Small intestine (tissue), 7 donors: ENCODE data around the gene MARK2. TPM values are rescaled to one million over a fixed set of nuclear protein-coding genes. Genes with fewer than 3 reads are reported as not detected.

Experiments
- DNase-seq, 2 donors: peaks; one replicate each; pipeline versions ENCODE4 v3.0.0 to v3.0.0-alpha.2; 2013
- FAIRE-seq: peaks from 2 replicates; lab custom pipeline; 2012; peaks lifted over from hg19 to GRCh38; lab: Jason Lieb, UNC
- H3K27ac ChIP-seq, 3 donors: one replicate each; pipeline ENCODE4 v1.5.1; 2013; ENCODE audit warnings: low read length in 2 of 3, mild to moderate bottlenecking in 2 of 3, control low read depth in 1 of 3, inconsistent platforms in 1 of 3, low read depth in 1 of 3, moderate library complexity in 1 of 3
- H3K27me3 ChIP-seq, 3 donors: one replicate each; pipeline ENCODE4 v1.6.1; 2013; ENCODE audit warnings: low read length in 3 of 3, inconsistent platforms in 1 of 3; ENCODE audit not compliant: control insufficient read depth in 3 of 3, insufficient read depth in 3 of 3
- H3K36me3 ChIP-seq, 3 donors: one replicate each; pipeline ENCODE4 v1.6.1; 2013; ENCODE audit warnings: low read length in 3 of 3, inconsistent platforms in 1 of 3, low read depth in 1 of 3, mild to moderate bottlenecking in 1 of 3, moderate library complexity in 1 of 3; ENCODE audit not compliant: control insufficient read depth in 3 of 3, insufficient read depth in 2 of 3
- H3K4me1 ChIP-seq, 3 donors: one replicate each; pipeline ENCODE4 v1.6.1; 2013; ENCODE audit warnings: low read length in 2 of 3, inconsistent platforms in 1 of 3, low read depth in 1 of 3, mild to moderate bottlenecking in 1 of 3, moderate library complexity in 1 of 3; ENCODE audit not compliant: control insufficient read depth in 3 of 3, insufficient read depth in 2 of 3
- H3K4me3 ChIP-seq, 3 donors: one replicate each; pipeline ENCODE4 v1.5.1; 2013; ENCODE audit warnings: low read length in 3 of 3, control low read depth in 1 of 3, inconsistent platforms in 1 of 3, low read depth in 1 of 3, mild to moderate bottlenecking in 1 of 3, moderate library complexity in 1 of 3
- H3K9me3 ChIP-seq, 2 donors: one replicate each; pipeline ENCODE4 v1.6.1; 2013; ENCODE audit warnings: low read depth in 1 of 2, low read length in 1 of 2; ENCODE audit not compliant: control insufficient read depth in 2 of 2, insufficient read depth in 1 of 2
- WGBS, 3 donors: extraction: QIAGEN DNeasy Blood & Tissue Kit; methylation state at CpG; one replicate each; pipeline ENCODE4 v1.1.7; 2013; 5-methylcytosine and 5-hydroxymethylcytosine counted together
- polyA plus RNA-seq, 4 donors: library from polyadenylated mRNA; stranded (reverse) in 3 of 4; unstranded in 1 of 4; fragments of 200-250 nt in 3 of 4; fragments of 120-200 nt in 1 of 4; gene quantifications; one replicate each; pipeline versions ENCODE4 v1.2.1 to v1.2.3, GENCODE V29; 2013
- donor health status: healthy with polysubstance abuse.
- donor health status: control.
- donor health status: control.
- donor health status: Bipolar disorder and iron deficiency.
- donor health status: healthy.

The MARK2 gene
- polyA plus RNA-seq, 4 donors, result 25.9 to 44.8 (median 28.1) TPM

GRCh38 chr11:63841554-63841953, 2.6 kb downstream of the MARK2 start:
- Histone ChIP-seq H3K27me3 (no peaks in the 10 kb centered on the region), H3K4me3 (peak overlapping the region in 2 of 3 donors; percentile 73 to 93), H3K4me1 (peaks cover 2 to 51% (median 13%) of the 10 kb centered on the region in 3 donors), H3K9me3 (no peaks in the 10 kb centered on the region), H3K36me3 (peaks cover 0 to 36% (median 0%) of the 10 kb centered on the region in 3 donors), H3K27ac (peak overlapping the region in 2 of 3 donors; percentile 39 to 78)
- DNase-seq (peak; percentile 29 to 46), FAIRE-seq (no peak)
- WGBS, 3 donors, result 15 to 33% (median 30%) methylated on average over 3 of the region's 3 CpGs

- Histone ChIP-seq H3K27ac (peak overlapping the region in 2 of 3 donors; percentile 18 to 66), H3K9me3 (no peaks in the 10 kb centered on the region), H3K4me1 (peaks cover 2 to 50% (median 7%) of the 10 kb centered on the region in 3 donors), H3K4me3 (no peak overlapping the region), H3K27me3 (no peaks in the 10 kb centered on the region), H3K36me3 (peaks cover 0 to 46% (median 0%) of the 10 kb centered on the region in 3 donors)
- 10 to 36% (median 17%) methylated on average over 1 of the region's 1 CpG for WGBS, 3 donors
- peak; percentile 45 to 67 for DNase-seq
- no peak for FAIRE-seq
These were observed 4.1 kb downstream of the MARK2 start for GRCh38 chr11:63843041-63843440.

DNA sequence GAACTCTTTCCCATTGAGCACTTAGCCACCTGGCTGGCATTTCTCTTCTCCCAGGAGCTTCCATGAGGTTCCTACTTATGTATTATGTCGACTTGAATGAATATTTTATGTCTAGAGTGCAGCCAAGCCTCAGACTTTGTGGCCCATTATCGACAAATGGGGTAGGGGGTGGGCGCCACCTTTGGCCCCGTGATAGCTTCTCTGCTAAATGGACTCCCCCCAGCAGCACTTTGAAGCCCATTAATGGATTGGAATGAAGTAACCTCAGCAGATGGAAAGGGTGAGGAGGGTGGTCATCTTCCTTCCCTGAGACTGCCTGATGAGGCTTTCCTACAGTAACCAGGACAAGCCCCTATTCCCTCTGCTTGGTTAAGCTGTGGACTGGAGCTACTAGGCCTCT, 5.9 kb downstream of the MARK2 start:
- no peaks in the 10 kb centered on the region for H3K27me3 ChIP-seq
- peaks cover 2 to 49% (median 7%) of the 10 kb centered on the region in 3 donors for H3K4me1 ChIP-seq
- H3K36me3 ChIP-seq, result peaks cover 0 to 54% (median 0%) of the 10 kb centered on the region in 3 donors
- FAIRE-seq (no peak), DNase-seq (no peak)
- H3K9me3 ChIP-seq, result no peaks in the 10 kb centered on the region
- no peak overlapping the region for H3K27ac ChIP-seq
- H3K4me3 ChIP-seq, result no peak overlapping the region
- WGBS, 3 donors, result 80 to 87% (median 83%) methylated on average over 4 of the region's 4 CpGs

- Histone ChIP-seq H3K27ac (no peak overlapping the region), H3K4me3 (no peak overlapping the region), H3K27me3 (no peaks in the 10 kb centered on the region), H3K9me3 (no peaks in the 10 kb centered on the region), H3K4me1 (peaks cover 2 to 49% (median 7%) of the 10 kb centered on the region in 3 donors), H3K36me3 (peaks cover 0 to 54% (median 0%) of the 10 kb centered on the region in 3 donors)
- WGBS, 3 donors, result 50 to 53% (median 53%) methylated on average over 2 of the region's 2 CpGs
- DNase-seq (no peak), FAIRE-seq (no peak)
These were observed 6.4 kb downstream of the MARK2 start for GRCh38 chr11:63845303-63845702.

- H3K36me3 ChIP-seq, result peaks cover 0 to 56% (median 0%) of the 10 kb centered on the region in 3 donors
- H3K4me1 ChIP-seq, result peaks cover 5 to 54% (median 13%) of the 10 kb centered on the region in 3 donors
- H3K27ac ChIP-seq, result no peak overlapping the region
These were observed 7.0 kb downstream of the MARK2 start for GRCh38 chr11:63845911-63846310.

DNA sequence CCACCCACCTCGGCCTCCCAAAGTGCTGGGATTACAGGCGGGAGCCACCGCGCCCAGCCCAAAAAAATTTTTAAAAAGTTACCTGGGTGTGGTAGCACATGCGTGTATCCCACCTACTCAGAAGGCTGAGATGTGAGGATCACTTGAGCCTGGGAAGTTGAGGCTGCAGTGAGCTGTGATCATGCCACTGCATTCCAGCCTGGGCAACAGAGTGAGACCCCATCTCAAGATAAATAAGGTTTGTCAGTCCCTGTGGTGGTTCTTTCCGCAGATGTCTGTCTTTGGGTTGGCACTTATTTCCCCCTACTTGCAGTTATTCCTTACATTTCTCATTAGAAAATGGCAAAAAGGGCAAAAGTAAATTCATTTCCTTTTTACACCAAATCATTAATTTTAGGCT, 8.0 kb downstream of the MARK2 start:
- FAIRE-seq (no peak), DNase-seq (no peak)
- Histone ChIP-seq H3K9me3 (no peaks in the 10 kb centered on the region), H3K27ac (peak overlapping the region in 1 of 3 donors; percentile 86), H3K4me3 (no peak overlapping the region), H3K27me3 (no peaks in the 10 kb centered on the region), H3K36me3 (peaks cover 0 to 53% (median 0%) of the 10 kb centered on the region in 3 donors), H3K4me1 (peaks cover 5 to 54% (median 16%) of the 10 kb centered on the region in 3 donors)
- WGBS, 3 donors, result 90 to 95% (median 94%) methylated on average over 6 of the region's 6 CpGs

More at GRCh38 chr11:63845911-63846310, 7.0 kb downstream of the MARK2 start:
- Histone ChIP-seq H3K9me3 (no peaks in the 10 kb centered on the region), H3K4me3 (no peak overlapping the region), H3K27me3 (no peaks in the 10 kb centered on the region)
- FAIRE-seq (no peak), DNase-seq (no peak)
- WGBS, 3 donors, result 46 to 64% (median 55%) methylated on average over 7 of the region's 7 CpGs

GRCh38 chr11:63847363-63847762, 8.5 kb downstream of the MARK2 start:
- FAIRE-seq (no peak), DNase-seq (peak in 1 of 2 donors; percentile 40)
- Histone ChIP-seq H3K4me3 (no peak overlapping the region), H3K27me3 (no peaks in the 10 kb centered on the region), H3K36me3 (peaks cover 0 to 49% (median 0%) of the 10 kb centered on the region in 3 donors), H3K27ac (peak overlapping the region in 2 of 3 donors; percentile 0 to 86), H3K4me1 (peaks cover 5 to 52% (median 16%) of the 10 kb centered on the region in 3 donors), H3K9me3 (no peaks in the 10 kb centered on the region)
- 19 to 55% (median 34%) methylated on average over 3 of the region's 3 CpGs for WGBS, 3 donors

GRCh38 chr11:63849691-63850090, 10.8 kb downstream of the MARK2 start:
- WGBS, 3 donors, result 83 to 89% (median 87%) methylated on average over 2 of the region's 2 CpGs
- Histone ChIP-seq H3K27me3 (no peaks in the 10 kb centered on the region), H3K36me3 (peaks cover 0 to 43% (median 0%) of the 10 kb centered on the region in 3 donors), H3K9me3 (no peaks in the 10 kb centered on the region), H3K27ac (no peak overlapping the region), H3K4me3 (no peak overlapping the region), H3K4me1 (peaks cover 4 to 38% (median 12%) of the 10 kb centered on the region in 3 donors)
- DNase-seq (no peak), FAIRE-seq (no peak)
